ENCODE data around the gene OOSP2. TPM values are rescaled to one million over a fixed set of nuclear protein-coding genes. Genes with fewer than 3 reads are reported as not detected.
"Not testable (repeated sequence)": the region's sequence is repeated elsewhere in the genome, so short reads cannot be mapped to it uniquely, and the experiment has no call there.

Gene OOSP2
- total and polyA plus RNA-seq, 2 donors: 0.14 TPM; not detected in 1

- H3K4me1 ChIP-seq (ENCODE audit: control insufficient read depth in 2 of 2, insufficient read depth in 2 of 2, low read length in 2 of 2); H3K27me3 ChIP-seq (ENCODE audit: control insufficient read depth in 2 of 2, insufficient read depth in 1 of 2, low read length in 1 of 2); H3K27ac ChIP-seq (ENCODE audit: low read depth in 1 of 2, low read length in 1 of 2); DNase-seq (ENCODE audit: low read depth in 6 of 9, low spot score in 9 of 9); H3K4me3 ChIP-seq (ENCODE audit: low read length in 2 of 2); H3K9me3 ChIP-seq (ENCODE audit: control insufficient read depth in 2 of 2, insufficient read depth in 1 of 2, low read length in 1 of 2); H3K36me3 ChIP-seq (ENCODE audit: control insufficient read depth in 2 of 2, insufficient read depth in 2 of 2, low read length in 1 of 2): not testable (repeated sequence)
- whole genome bisulfite sequencing: 93% methylated on average over 27 of the region's 27 CpGs
Observed at GRCh38 chr11:60020376-60020775, 19.8 kb upstream of the OOSP2 start.

GRCh38 chr11:60029015-60029632 is 11.1 kb upstream of the OOSP2 start:
- H3K4me1 ChIP-seq (ENCODE audit: control insufficient read depth in 2 of 2, insufficient read depth in 2 of 2, low read length in 2 of 2): no peaks in the 10 kb centered on the region
- H3K36me3 ChIP-seq (ENCODE audit: control insufficient read depth in 2 of 2, insufficient read depth in 2 of 2, low read length in 1 of 2): no peaks in the 10 kb centered on the region
- no peak overlapping the region for H3K4me3 ChIP-seq (ENCODE audit: low read length in 2 of 2)
- no peak for DNase-seq (ENCODE audit: low read depth in 6 of 9, low spot score in 9 of 9)
- no peaks in the 10 kb centered on the region for H3K9me3 ChIP-seq (ENCODE audit: control insufficient read depth in 2 of 2, insufficient read depth in 1 of 2, low read length in 1 of 2)
- H3K27ac ChIP-seq (ENCODE audit: low read depth in 1 of 2, low read length in 1 of 2): no peak overlapping the region
- 97% methylated on average over 3 of the region's 3 CpGs for WGBS
- no peaks in the 10 kb centered on the region for H3K27me3 ChIP-seq (ENCODE audit: control insufficient read depth in 2 of 2, insufficient read depth in 1 of 2, low read length in 1 of 2)

GRCh38 chr11:60050422-60050821 is 10.2 kb downstream of the OOSP2 start:
- H3K36me3 ChIP-seq (ENCODE audit: control insufficient read depth in 2 of 2, insufficient read depth in 2 of 2, low read length in 1 of 2); DNase-seq (ENCODE audit: low read depth in 6 of 9, low spot score in 9 of 9); H3K9me3 ChIP-seq (ENCODE audit: control insufficient read depth in 2 of 2, insufficient read depth in 1 of 2, low read length in 1 of 2); H3K4me3 ChIP-seq (ENCODE audit: low read length in 2 of 2); H3K27me3 ChIP-seq (ENCODE audit: control insufficient read depth in 2 of 2, insufficient read depth in 1 of 2, low read length in 1 of 2); H3K4me1 ChIP-seq (ENCODE audit: control insufficient read depth in 2 of 2, insufficient read depth in 2 of 2, low read length in 2 of 2); H3K27ac ChIP-seq (ENCODE audit: low read depth in 1 of 2, low read length in 1 of 2): not testable (repeated sequence)

GRCh38 chr11:60050839-60051238 is 10.6 kb downstream of the OOSP2 start:
- DNase-seq (ENCODE audit: low read depth in 6 of 9, low spot score in 9 of 9); H3K27me3 ChIP-seq (ENCODE audit: control insufficient read depth in 2 of 2, insufficient read depth in 1 of 2, low read length in 1 of 2); H3K9me3 ChIP-seq (ENCODE audit: control insufficient read depth in 2 of 2, insufficient read depth in 1 of 2, low read length in 1 of 2); H3K36me3 ChIP-seq (ENCODE audit: control insufficient read depth in 2 of 2, insufficient read depth in 2 of 2, low read length in 1 of 2); H3K4me1 ChIP-seq (ENCODE audit: control insufficient read depth in 2 of 2, insufficient read depth in 2 of 2, low read length in 2 of 2); H3K4me3 ChIP-seq (ENCODE audit: low read length in 2 of 2); H3K27ac ChIP-seq (ENCODE audit: low read depth in 1 of 2, low read length in 1 of 2): not testable (repeated sequence)
- WGBS: 82% methylated on average over 3 of the region's 3 CpGs

- WGBS: 91% methylated on average over 8 of the region's 8 CpGs
- no peak within 1 kb of the TSS for H3K27ac ChIP-seq (ENCODE audit: low read depth in 1 of 2, low read length in 1 of 2)
Observed at GRCh38 chr11:60056349-60056969, 16.2 kb downstream of the OOSP2 start, which contains the start of gene MS4A3. MS4A3 (plus strand) TSS chr11:60056665; CDS start chr11:60061161, 4,496 bp downstream.

GRCh38 chr11:60059052-60059451 is 18.8 kb downstream of the OOSP2 start:
- Histone ChIP-seq H3K27me3 (ENCODE audit: control insufficient read depth in 2 of 2, insufficient read depth in 1 of 2, low read length in 1 of 2) (no peaks in the 10 kb centered on the region), H3K36me3 (ENCODE audit: control insufficient read depth in 2 of 2, insufficient read depth in 2 of 2, low read length in 1 of 2) (no peaks in the 10 kb centered on the region), H3K4me1 (ENCODE audit: control insufficient read depth in 2 of 2, insufficient read depth in 2 of 2, low read length in 2 of 2) (no peaks in the 10 kb centered on the region), H3K9me3 (ENCODE audit: control insufficient read depth in 2 of 2, insufficient read depth in 1 of 2, low read length in 1 of 2) (no peaks in the 10 kb centered on the region), H3K27ac (ENCODE audit: low read depth in 1 of 2, low read length in 1 of 2) (no peak overlapping the region), H3K4me3 (ENCODE audit: low read length in 2 of 2) (no peak overlapping the region)
- no peak for DNase-seq (ENCODE audit: low read depth in 6 of 9, low spot score in 9 of 9)
- WGBS: 95% methylated on average over 3 of the region's 3 CpGs

More at GRCh38 chr11:60056349-60056969, 16.2 kb downstream of the OOSP2 start, which contains the start of gene MS4A3:
- H3K27me3 ChIP-seq (ENCODE audit: control insufficient read depth in 2 of 2, insufficient read depth in 1 of 2, low read length in 1 of 2): no peaks in the 10 kb centered on the region
- no peak within 1 kb of the TSS for H3K4me3 ChIP-seq (ENCODE audit: low read length in 2 of 2)
- H3K36me3 ChIP-seq (ENCODE audit: control insufficient read depth in 2 of 2, insufficient read depth in 2 of 2, low read length in 1 of 2): no peaks in the 10 kb centered on the region
- no peaks in the 10 kb centered on the region for H3K4me1 ChIP-seq (ENCODE audit: control insufficient read depth in 2 of 2, insufficient read depth in 2 of 2, low read length in 2 of 2)
- no peaks in the 10 kb centered on the region for H3K9me3 ChIP-seq (ENCODE audit: control insufficient read depth in 2 of 2, insufficient read depth in 1 of 2, low read length in 1 of 2)
- no peak for DNase-seq (ENCODE audit: low read depth in 6 of 9, low spot score in 9 of 9)

- no peaks in the 10 kb centered on the region for H3K27me3 ChIP-seq (ENCODE audit: control insufficient read depth in 2 of 2, insufficient read depth in 1 of 2, low read length in 1 of 2)
- DNase-seq (ENCODE audit: low read depth in 6 of 9, low spot score in 9 of 9): no peak
- WGBS: 97% methylated on average over 4 of the region's 4 CpGs
- no peaks in the 10 kb centered on the region for H3K36me3 ChIP-seq (ENCODE audit: control insufficient read depth in 2 of 2, insufficient read depth in 2 of 2, low read length in 1 of 2)
- H3K4me3 ChIP-seq (ENCODE audit: low read length in 2 of 2): no peak overlapping the region
- no peaks in the 10 kb centered on the region for H3K4me1 ChIP-seq (ENCODE audit: control insufficient read depth in 2 of 2, insufficient read depth in 2 of 2, low read length in 2 of 2)
- no peak overlapping the region for H3K27ac ChIP-seq (ENCODE audit: low read depth in 1 of 2, low read length in 1 of 2)
- no peaks in the 10 kb centered on the region for H3K9me3 ChIP-seq (ENCODE audit: control insufficient read depth in 2 of 2, insufficient read depth in 1 of 2, low read length in 1 of 2)
Observed at GRCh38 chr11:60059521-60060240, 19.5 kb downstream of the OOSP2 start.

- 73% methylated on average over 1 of the region's 1 CpG for WGBS
- H3K36me3 ChIP-seq (ENCODE audit: control insufficient read depth in 2 of 2, insufficient read depth in 2 of 2, low read length in 1 of 2): no peaks in the 10 kb centered on the region
- DNase-seq (ENCODE audit: low read depth in 6 of 9, low spot score in 9 of 9): no peak
- H3K27ac ChIP-seq (ENCODE audit: low read depth in 1 of 2, low read length in 1 of 2): no peak overlapping the region
- H3K9me3 ChIP-seq (ENCODE audit: control insufficient read depth in 2 of 2, insufficient read depth in 1 of 2, low read length in 1 of 2): no peaks in the 10 kb centered on the region
- H3K4me3 ChIP-seq (ENCODE audit: low read length in 2 of 2): no peak overlapping the region
- H3K27me3 ChIP-seq (ENCODE audit: control insufficient read depth in 2 of 2, insufficient read depth in 1 of 2, low read length in 1 of 2): no peaks in the 10 kb centered on the region
- no peaks in the 10 kb centered on the region for H3K4me1 ChIP-seq (ENCODE audit: control insufficient read depth in 2 of 2, insufficient read depth in 2 of 2, low read length in 2 of 2)
Observed at GRCh38 chr11:60064111-60064510, 23.9 kb downstream of the OOSP2 start.

- no peak overlapping the region for H3K27ac ChIP-seq (ENCODE audit: low read depth in 1 of 2, low read length in 1 of 2)
- 98% methylated on average over 1 of the region's 1 CpG for WGBS
Observed at GRCh38 chr11:60065801-60066200, 25.6 kb downstream of the OOSP2 start.

More at GRCh38 chr11:60065801-60066200, 25.6 kb downstream of the OOSP2 start:
- Histone ChIP-seq H3K36me3 (ENCODE audit: control insufficient read depth in 2 of 2, insufficient read depth in 2 of 2, low read length in 1 of 2) (no peaks in the 10 kb centered on the region), H3K4me1 (ENCODE audit: control insufficient read depth in 2 of 2, insufficient read depth in 2 of 2, low read length in 2 of 2) (no peaks in the 10 kb centered on the region), H3K27me3 (ENCODE audit: control insufficient read depth in 2 of 2, insufficient read depth in 1 of 2, low read length in 1 of 2) (no peaks in the 10 kb centered on the region), H3K9me3 (ENCODE audit: control insufficient read depth in 2 of 2, insufficient read depth in 1 of 2, low read length in 1 of 2) (no peaks in the 10 kb centered on the region), H3K4me3 (ENCODE audit: low read length in 2 of 2) (no peak overlapping the region)
- no peak for DNase-seq (ENCODE audit: low read depth in 6 of 9, low spot score in 9 of 9)
